ENCODE measurements around the gene TBC1D7. TPM values are rescaled to one million over a fixed set of nuclear protein-coding genes. Genes with fewer than 3 reads are reported as not detected.

Gene TBC1D7
- total RNA-seq, 1 experiment from 2014 or later, result 13.7 TPM

GRCh38 chr6:13359287-13359686, 30.9 kb upstream of the TBC1D7 start:
- no peaks in the 10 kb centered on the region for H3K9me2 ChIP-seq (ENCODE audit: insufficient read depth)
- intact Hi-C loops (cut with micrococcal nuclease), result no loop called here

More at GRCh38 chr6:13359287-13359686, 30.9 kb upstream of the TBC1D7 start:
- no TSS peak for BruUV-seq (replicated peaks)
- H4K20me1 ChIP-seq (ENCODE audit: insufficient read depth), result no peaks in the 10 kb centered on the region
- H3K4me2 ChIP-seq (ENCODE audit: low read length), result no peak overlapping the region
- RAD21 ChIA-PET (ENCODE audit: low non-redundant PET in 1 of 2, low total read pairs in 2 of 2, uncharacterized antibody in 2 of 2, unreplicated experiment in 2 of 2), result no interaction called here
- POLR2A ChIA-PET, result no interaction called here
- H3K4me3 ChIP-seq (replicated peaks in 1 of 2; ENCODE audit: low read depth in 1 of 2, low read length in 2 of 2), result no peak overlapping the region
- no peaks in the 10 kb centered on the region for H3K27me3 ChIP-seq (ENCODE audit: insufficient read depth, low read length)
- CTCF ChIA-PET, result no interaction called here
- no peak overlapping the region for H2AFZ ChIP-seq (ENCODE audit: low read depth, low read length, poor library complexity, severe bottlenecking)
- H3K4me1 ChIP-seq (ENCODE audit: control insufficient read depth in 1 of 2, insufficient read depth in 2 of 2, low read length in 2 of 2), result peaks cover 19 to 28% of the 10 kb centered on the region in 2 experiments
- ATAC-seq (no peak), DNase-seq (ENCODE audit: low read depth, low spot score) (no peak)
- no peaks in the 10 kb centered on the region for H3K79me2 ChIP-seq (ENCODE audit: insufficient read depth, low read length)
- H3K36me3 ChIP-seq (ENCODE audit: control insufficient read depth in 1 of 2, insufficient read depth in 2 of 2, low read length in 2 of 2), result no peaks in the 10 kb centered on the region
- H3K27ac ChIP-seq (ENCODE audit: low read depth, low read length), result no peak overlapping the region
- H3K9me3 ChIP-seq (ENCODE audit: control insufficient read depth in 1 of 2, insufficient read depth in 1 of 2, low read depth in 1 of 2, low read length in 2 of 2), result no peaks in the 10 kb centered on the region
- TF ChIP-seq ZNF274 (IDR thresholded peaks at IDR 0.05; ENCODE audit: low read depth, low read length) (no peak), CEBPB (IDR thresholded peaks at IDR 0.05; ENCODE audit: low read depth) (no peak), ZFX (IDR thresholded peaks at IDR 0.05) (no peak), CBX3 (IDR thresholded peaks at IDR 0.05; ENCODE audit: low read depth) (no peak), TCF7L2 (IDR thresholded peaks at IDR 0.05; ENCODE audit: borderline replicate concordance, extremely low read depth, insufficient read depth, insufficient read length) (no peak), SIN3A (IDR thresholded peaks at IDR 0.05; ENCODE audit: low read depth) (no peak), SP1 (IDR thresholded peaks at IDR 0.05; ENCODE audit: low read depth) (no peak), MAX (IDR thresholded peaks at IDR 0.05) (no peak), ZBTB33 (IDR thresholded peaks at IDR 0.05; ENCODE audit: extremely low read depth, insufficient replicate concordance, low read length) (no peak), JUND (IDR thresholded peaks at IDR 0.05) (no peak), CTCF (IDR thresholded peaks at IDR 0.05 in 2 of 3, conservative IDR thresholded peaks at IDR 0.05 in 1 of 3; ENCODE audit: borderline replicate concordance in 1 of 3, insufficient read depth in 1 of 3, low read depth in 2 of 3, low read length in 2 of 3) (no peak), ATF3 (IDR thresholded peaks at IDR 0.05) (no peak), YY1 (IDR thresholded peaks at IDR 0.05; ENCODE audit: extremely low read depth, insufficient replicate concordance, low read depth, low read length) (no peak), FOSL1 (IDR thresholded peaks at IDR 0.05; ENCODE audit: low read depth) (no peak), ELF1 (IDR thresholded peaks at IDR 0.05; ENCODE audit: borderline replicate concordance, low read depth) (no peak), EZH2phosphoT487 (IDR thresholded peaks at IDR 0.05; ENCODE audit: borderline replicate concordance) (no peak), EGR1 (IDR thresholded peaks at IDR 0.05; ENCODE audit: low read depth) (no peak), POLR2AphosphoS5 (IDR thresholded peaks at IDR 0.05; ENCODE audit: low read depth, low read length) (no peak), SRF (IDR thresholded peaks at IDR 0.05; ENCODE audit: low read depth) (no peak), REST (IDR thresholded peaks at IDR 0.05; ENCODE audit: low read depth) (no peak)
- no peak overlapping the region for H3K9ac ChIP-seq (ENCODE audit: low read length)

Data from HCT116 (cell line).